Calu3 (cell line): ENCODE data around the gene OLIG2. TPM values are rescaled to one million over a fixed set of nuclear protein-coding genes. Genes with fewer than 3 reads are reported as not detected.

Experiments
- BruUV-seq: library from RNA; stranded (reverse); fragments of 400-500 nt; replicated peaks from 2 replicates; lab custom pipeline; 2021; lab: Mats Ljungman, UMichigan
- CTCF ChIA-PET: fragments of 300-600 bp; sonication (Branson Sonifier 250); formaldehyde crosslinking; loops from one replicate; lab custom pipeline; 2022; ENCODE audit warnings: antibody characterized with exemption; lab: Charles Lee
- DNase-seq: peaks from one replicate; pipeline ENCODE4 v3.0.0; 2022
- H3K27ac Mint-ChIP-seq: one replicate; pipeline ENCODE4 v1.8.0; 2022; ENCODE audit warnings: mixed read lengths; ENCODE audit not compliant: unreplicated experiment
- H3K27me3 Mint-ChIP-seq: one replicate; pipeline ENCODE4 v1.8.0; 2022; ENCODE audit warnings: mixed read lengths; ENCODE audit not compliant: unreplicated experiment
- H3K36me3 Mint-ChIP-seq: one replicate; pipeline ENCODE4 v1.8.0; 2022; ENCODE audit warnings: mild to moderate bottlenecking, moderate library complexity, mixed read lengths; ENCODE audit not compliant: insufficient read depth, unreplicated experiment
- H3K4me1 Mint-ChIP-seq: one replicate; pipeline ENCODE4 v1.8.0; 2022; ENCODE audit warnings: mild to moderate bottlenecking, low read depth, mixed read lengths; ENCODE audit not compliant: unreplicated experiment
- H3K4me3 Mint-ChIP-seq: one replicate; pipeline ENCODE4 v1.8.0; 2022; ENCODE audit warnings: mild to moderate bottlenecking, low read depth, moderate library complexity, mixed read lengths; ENCODE audit not compliant: unreplicated experiment
- H3K9me3 Mint-ChIP-seq: one replicate; pipeline ENCODE4 v1.8.0; 2022; ENCODE audit warnings: low read depth, mixed read lengths; ENCODE audit not compliant: unreplicated experiment
- CTCF ChIP-seq: fragments of 200-600 bp; IDR thresholded peaks from one replicate; pipeline ENCODE4 v1.8.0; 2022; ENCODE audit warnings: antibody characterized with exemption; ENCODE audit not compliant: unreplicated experiment
- intact Hi-C: fragments of 100-400 bp; cut with micrococcal nuclease; formaldehyde crosslinking; loops from one replicate; pipeline ENCODE4 v1.10.0; 2022; ENCODE audit not compliant: unreplicated experiment
- total RNA-seq: library from RNA; stranded (reverse); gene quantifications from 2 replicates; pipeline ENCODE4 v1.2.3, GENCODE V29; 2022

OLIG2 gene
- total RNA-seq, 1 experiment from 2014 or later, result not detected

DNA sequence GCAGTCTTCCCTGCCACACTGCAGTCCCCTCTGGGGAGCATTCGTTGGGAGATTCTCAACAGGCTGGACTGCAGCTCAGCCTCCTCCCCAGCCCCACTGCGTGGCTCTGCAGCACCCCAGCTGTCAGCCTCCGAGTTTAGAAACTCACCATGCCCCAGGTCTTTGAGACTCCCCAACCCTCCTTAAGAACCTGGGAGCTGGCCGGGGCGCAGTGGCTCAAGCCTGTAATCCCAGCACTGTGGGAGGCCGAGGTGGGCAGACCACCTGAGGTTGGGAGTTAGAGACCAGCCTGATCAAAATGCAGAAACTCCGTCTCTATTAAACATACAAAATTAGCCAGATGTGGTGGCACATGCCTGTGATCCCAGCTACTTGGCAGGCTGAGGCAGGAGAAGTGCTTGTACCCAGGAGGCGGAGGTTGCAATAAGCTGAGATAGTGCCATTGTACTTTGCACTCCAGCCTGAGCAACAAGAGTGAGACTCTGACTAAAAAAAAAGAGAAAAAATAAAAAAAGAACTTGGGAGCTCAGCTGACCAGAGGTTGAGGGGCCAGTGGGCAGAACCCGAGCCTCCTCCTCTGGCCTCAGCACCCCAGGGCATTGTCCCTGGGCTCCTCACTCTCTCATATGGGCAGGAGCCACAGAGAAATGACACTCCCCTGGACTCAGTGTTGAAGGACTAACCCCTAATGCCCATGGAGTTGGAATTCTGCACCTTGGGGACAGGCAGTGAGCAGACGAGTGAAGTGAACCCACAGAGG lies 5.6 kb downstream of the OLIG2 start:
- intact Hi-C loops, result no loop called here
- no peak for TF ChIP-seq CTCF
- no peaks in the 10 kb centered on the region for H3K36me3 Mint-ChIP-seq
- H3K4me3 Mint-ChIP-seq, result no peak overlapping the region
- no peaks in the 10 kb centered on the region for H3K4me1 Mint-ChIP-seq
- CTCF ChIA-PET, result no interaction called here
- DNase-seq, result no peak
- H3K27me3 Mint-ChIP-seq, result peaks cover 78% of the 10 kb centered on the region
- no TSS peak for BruUV-seq
- no peaks in the 10 kb centered on the region for H3K9me3 Mint-ChIP-seq
- H3K27ac Mint-ChIP-seq, result no peak overlapping the region

GRCh38 chr21:33032434-33033047 lies 6.8 kb downstream of the OLIG2 start:
- no peak for DNase-seq
- CTCF ChIA-PET, result no interaction called here
- no peak for TF ChIP-seq CTCF
- intact Hi-C loops, result no loop called here
- Mint-ChIP-seq H3K27ac (no peak overlapping the region), H3K36me3 (no peaks in the 10 kb centered on the region), H3K4me3 (no peak overlapping the region), H3K27me3 (peaks cover 81% of the 10 kb centered on the region), H3K9me3 (no peaks in the 10 kb centered on the region), H3K4me1 (no peaks in the 10 kb centered on the region)
- no TSS peak for BruUV-seq

DNA sequence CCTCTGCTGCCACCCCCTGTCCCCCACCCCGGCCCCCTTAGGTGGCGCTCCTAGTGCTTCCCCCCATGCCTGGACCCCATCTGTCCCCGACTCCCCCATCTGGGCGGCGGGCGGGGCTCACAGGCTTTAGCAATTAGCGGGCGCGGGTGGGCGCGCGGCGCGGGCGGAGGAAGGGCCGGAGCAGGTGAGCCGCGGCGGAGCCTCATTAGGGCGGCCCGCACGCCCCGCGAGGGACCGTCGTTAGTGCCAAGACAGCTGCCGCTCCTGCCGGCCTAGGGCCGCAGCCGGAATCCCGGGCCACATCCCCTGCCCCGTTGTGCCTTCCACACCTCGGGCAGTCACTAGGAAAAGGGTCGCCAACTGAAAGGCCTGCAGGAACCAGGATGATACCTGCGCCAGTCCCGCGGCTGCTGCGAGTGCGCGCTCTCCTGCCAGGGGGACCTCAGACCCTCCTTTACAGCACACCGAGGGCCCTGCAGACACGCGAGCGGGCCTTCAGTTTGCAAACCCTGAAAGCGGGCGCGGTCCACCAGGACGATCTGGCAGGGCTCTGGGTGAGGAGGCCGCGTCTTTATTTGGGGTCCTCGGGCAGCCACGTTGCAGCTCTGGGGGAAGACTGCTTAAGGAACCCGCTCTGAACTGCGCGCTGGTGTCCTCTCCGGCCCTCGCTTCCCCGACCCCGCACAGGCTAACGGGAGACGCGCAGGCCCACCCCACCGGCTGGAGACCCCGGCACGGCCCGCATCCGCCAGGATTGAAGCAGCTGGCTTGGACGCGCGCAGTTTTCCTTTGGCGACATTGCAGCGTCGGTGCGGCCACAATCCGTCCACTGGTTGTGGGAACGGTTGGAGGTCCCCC lies 7.6 kb downstream of the OLIG2 start:
- Mint-ChIP-seq H3K36me3 (no peaks in the 10 kb centered on the region), H3K27me3 (peaks cover 81% of the 10 kb centered on the region), H3K4me3 (no peak overlapping the region), H3K4me1 (no peaks in the 10 kb centered on the region), H3K27ac (no peak overlapping the region), H3K9me3 (no peaks in the 10 kb centered on the region)
- no TSS peak for BruUV-seq
- DNase-seq, result no peak
- CTCF ChIA-PET, result no interaction called here
- no peak for TF ChIP-seq CTCF
- intact Hi-C loops, result no loop called here

GRCh38 chr21:33033961-33034413 lies 8.3 kb downstream of the OLIG2 start:
- CTCF ChIA-PET, result no interaction called here
- BruUV-seq, result no TSS peak
- no peaks in the 10 kb centered on the region for H3K9me3 Mint-ChIP-seq
- peaks cover 74% of the 10 kb centered on the region for H3K27me3 Mint-ChIP-seq
- intact Hi-C loops, result no loop called here
- no peak overlapping the region for H3K27ac Mint-ChIP-seq
- no peaks in the 10 kb centered on the region for H3K4me1 Mint-ChIP-seq
- no peak for TF ChIP-seq CTCF
- no peak for DNase-seq
- no peak overlapping the region for H3K4me3 Mint-ChIP-seq
- no peaks in the 10 kb centered on the region for H3K36me3 Mint-ChIP-seq
